K562 (cell line): ENCODE results near the gene WDR31. TPM values are rescaled to one million over a fixed set of nuclear protein-coding genes. Genes with fewer than 3 reads are reported as not detected.

ENCODE experiments used
- ATF7 ChIP-seq: fragments of 450-650 bp; IDR thresholded peaks from 2 replicates; pipeline ENCODE4 v1.7.1; 2014; ENCODE audit warnings: mild to moderate bottlenecking, moderate library complexity
- CHD1 ChIP-seq: fragments of 200-600 bp; sonication (generic); IDR thresholded peaks from one replicate; pipeline ENCODE4 v1.6.1; 2012; ENCODE audit warnings: mild to moderate bottlenecking, moderate library complexity, low read length, inconsistent platforms
- HLTF ChIP-seq: fragments of 450-650 bp; IDR thresholded peaks from 2 replicates; pipeline ENCODE4 v1.6.1; 2016
- HMG20A ChIP-seq: fragments of 450-650 bp; formaldehyde crosslinking; conservative IDR thresholded peaks from 2 replicates; pipeline ENCODE4 v1.4.0; 2020; ENCODE audit warnings: mild to moderate bottlenecking, mixed read lengths
- MIER1 ChIP-seq: fragments of 450-650 bp; IDR thresholded peaks from 2 replicates; pipeline ENCODE4 v1.6.1; 2016; ENCODE audit warnings: antibody characterized with exemption, mild to moderate bottlenecking, low read depth
- PHF20 ChIP-seq: fragments of 450-650 bp; IDR thresholded peaks from 2 replicates; pipeline ENCODE4 v1.6.1; 2018; ENCODE audit not compliant: partially characterized antibody
- POLR2AphosphoS2 ChIP-seq: IDR thresholded peaks from 2 replicates; pipeline ENCODE4 v1.6.1; 2012; ENCODE audit warnings: low read length, improper control_type of control experiment
- RFX5 ChIP-seq: IDR thresholded peaks from 2 replicates; pipeline ENCODE4 v1.6.1; 2011; ENCODE audit warnings: low read depth, mild to moderate bottlenecking, improper control_type of control experiment, low read length
- SLC30A9 ChIP-seq: fragments of 250-450 bp; sonication (Bioruptor Pico); IDR thresholded peaks from 2 replicates; pipeline ENCODE4 v1.8.0; 2022; ENCODE audit warnings: mild to moderate bottlenecking, moderate library complexity
- SRF ChIP-seq, 2 experiments: fragments of 250-450, 450-650 bp in 1 of 2; sonication (Bioruptor Pico) in 1 of 2; sonication (generic) in 1 of 2; formaldehyde crosslinking; IDR thresholded peaks; 2 replicates each; pipeline versions ENCODE4 v1.5.0 to v1.5.1; 2020 to 2022; ENCODE audit warnings: mild to moderate bottlenecking in 1 of 2, missing genetic modification reagents in 1 of 2
- SRSF3 ChIP-seq: fragments of 200-400 bp; formaldehyde crosslinking; IDR thresholded peaks from 2 replicates; pipeline ENCODE4 v1.6.1; 2016; ENCODE audit warnings: mild to moderate bottlenecking, low read length, moderate library complexity; ENCODE audit not compliant: insufficient read depth
- STAT5B ChIP-seq: fragments of 250-450 bp; sonication (Bioruptor Pico); IDR thresholded peaks from 2 replicates; pipeline ENCODE4 v1.8.0; 2021; ENCODE audit warnings: mild to moderate bottlenecking, inconsistent platforms
- TAF1 ChIP-seq: IDR thresholded peaks from 2 replicates; pipeline ENCODE4 v1.6.1; 2011; ENCODE audit warnings: mild to moderate bottlenecking, low read length, moderate library complexity; ENCODE audit not compliant: insufficient read depth, control insufficient read depth, severe bottlenecking; ENCODE audit errors: extremely low read depth
- TBP ChIP-seq: optimal IDR thresholded peaks from 2 replicates; pipeline ENCODE3; 2011; ENCODE audit warnings: low read depth, low read length, improper control_type of control experiment
- TCF7 ChIP-seq: sonication (generic); IDR thresholded peaks from 2 replicates; pipeline ENCODE4 v1.6.1; 2016; ENCODE audit warnings: antibody characterized with exemption, borderline replicate concordance
- ZBTB2 ChIP-seq: fragments of 450-650 bp; IDR thresholded peaks from 2 replicates; pipeline ENCODE4 v1.6.1; 2016; ENCODE audit warnings: antibody characterized with exemption
- ZNF699 ChIP-seq: fragments of 250-450 bp; sonication (Bioruptor Pico); IDR thresholded peaks from 2 replicates; pipeline ENCODE4 v1.8.0; 2021; ENCODE audit warnings: mild to moderate bottlenecking, moderate library complexity; ENCODE audit not compliant: insufficient replicate concordance
- polyA plus RNA-seq, 8 experiments: library from polyadenylated mRNA; depleted of rRNA in 4 of 8; stranded (reverse) in 5 of 8; unstranded in 3 of 8; fragments of >200 nt; fragmentation: Nextera tagmentation in 2 of 8; fragmentation: Illumina TruSeq in 1 of 8; extraction: Ambion mirVana in 2 of 8; extraction: Trizol in 1 of 8; gene quantifications; 2 replicates each; pipeline versions ENCODE4 v1.2.1 to v1.2.3, GENCODE V29; 2011 to 2014; ENCODE audit warnings: inconsistent platforms in 1 of 8, missing spikeins in 1 of 8
- total RNA-seq, 7 experiments: library from RNA; depleted of rRNA in 6 of 7; stranded (reverse); fragments of >200 nt in 6 of 7; fragmentation: Illumina TruSeq in 2 of 7; extraction: Trizol in 2 of 7; gene quantifications; 2 replicates each; pipeline versions ENCODE4 v1.2.1 to v1.2.3, GENCODE V29; 2011 to 2021; ENCODE audit warnings: low replicate concordance in 1 of 7
- TF ChIP-seq, protein P1 (sequence below), 2 experiments: fragments of 450-650 bp; IDR thresholded peaks; 2 replicates each; pipeline ENCODE4 v1.6.1; 2018; ENCODE audit warnings: mild to moderate bottlenecking in 2 of 2, low read depth in 1 of 2; ENCODE audit not compliant: partially characterized antibody in 2 of 2
- TF ChIP-seq, protein P2 (sequence below), 2 experiments: IDR thresholded peaks in 1 of 2; conservative IDR thresholded peaks in 1 of 2; 2 replicates each; pipeline ENCODE4 v1.6.1; 2016; ENCODE audit warnings: low read depth in 2 of 2, mild to moderate bottlenecking in 1 of 2, missing compliant biosample characterization in 1 of 2, missing genetic modification characterization in 1 of 2, moderate library complexity in 1 of 2

Gene WDR31
- total and polyA plus RNA-seq, 9 of the 15 experiments (the other 6 are each of a cell fraction or from before 2014, with no cell fraction given), result 0.35 to 1.8 (median 0.95) TPM

GRCh38 chr9:113368982-113369854, 29.1 kb upstream of the WDR31 start (continued):
- TF ChIP-seq ATF7 (peak; percentile 63), STAT5B (no peak), ZBTB2 (no peak), RFX5 (no peak), ZNF699 (CRISPR knock-in tag) (no peak), TBP (no peak), CHD1 (no peak), POLR2AphosphoS2 (no peak), PHF20 (no peak), MIER1 (no peak), HLTF (no peak), TAF1 (no peak), HMG20A (no peak), SRF (CRISPR knock-in tag; IDR thresholded peaks at IDR 0.05) (no peak), SLC30A9 (CRISPR knock-in tag) (no peak), TCF7 (peak; percentile 43; the same call in 1 of the 2 replicates), SRSF3 (no peak)
- TF ChIP-seq, protein P1, sequence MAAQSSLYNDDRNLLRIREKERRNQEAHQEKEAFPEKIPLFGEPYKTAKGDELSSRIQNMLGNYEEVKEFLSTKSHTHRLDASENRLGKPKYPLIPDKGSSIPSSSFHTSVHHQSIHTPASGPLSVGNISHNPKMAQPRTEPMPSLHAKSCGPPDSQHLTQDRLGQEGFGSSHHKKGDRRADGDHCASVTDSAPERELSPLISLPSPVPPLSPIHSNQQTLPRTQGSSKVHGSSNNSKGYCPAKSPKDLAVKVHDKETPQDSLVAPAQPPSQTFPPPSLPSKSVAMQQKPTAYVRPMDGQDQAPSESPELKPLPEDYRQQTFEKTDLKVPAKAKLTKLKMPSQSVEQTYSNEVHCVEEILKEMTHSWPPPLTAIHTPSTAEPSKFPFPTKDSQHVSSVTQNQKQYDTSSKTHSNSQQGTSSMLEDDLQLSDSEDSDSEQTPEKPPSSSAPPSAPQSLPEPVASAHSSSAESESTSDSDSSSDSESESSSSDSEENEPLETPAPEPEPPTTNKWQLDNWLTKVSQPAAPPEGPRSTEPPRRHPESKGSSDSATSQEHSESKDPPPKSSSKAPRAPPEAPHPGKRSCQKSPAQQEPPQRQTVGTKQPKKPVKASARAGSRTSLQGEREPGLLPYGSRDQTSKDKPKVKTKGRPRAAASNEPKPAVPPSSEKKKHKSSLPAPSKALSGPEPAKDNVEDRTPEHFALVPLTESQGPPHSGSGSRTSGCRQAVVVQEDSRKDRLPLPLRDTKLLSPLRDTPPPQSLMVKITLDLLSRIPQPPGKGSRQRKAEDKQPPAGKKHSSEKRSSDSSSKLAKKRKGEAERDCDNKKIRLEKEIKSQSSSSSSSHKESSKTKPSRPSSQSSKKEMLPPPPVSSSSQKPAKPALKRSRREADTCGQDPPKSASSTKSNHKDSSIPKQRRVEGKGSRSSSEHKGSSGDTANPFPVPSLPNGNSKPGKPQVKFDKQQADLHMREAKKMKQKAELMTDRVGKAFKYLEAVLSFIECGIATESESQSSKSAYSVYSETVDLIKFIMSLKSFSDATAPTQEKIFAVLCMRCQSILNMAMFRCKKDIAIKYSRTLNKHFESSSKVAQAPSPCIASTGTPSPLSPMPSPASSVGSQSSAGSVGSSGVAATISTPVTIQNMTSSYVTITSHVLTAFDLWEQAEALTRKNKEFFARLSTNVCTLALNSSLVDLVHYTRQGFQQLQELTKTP (IDR thresholded peaks at IDR 0.05; ENCODE audit: low read depth in 1 of 2, partially characterized antibody in 2 of 2), result peak in 1 of 2 experiments; percentile 69
- TF ChIP-seq, protein P2, sequence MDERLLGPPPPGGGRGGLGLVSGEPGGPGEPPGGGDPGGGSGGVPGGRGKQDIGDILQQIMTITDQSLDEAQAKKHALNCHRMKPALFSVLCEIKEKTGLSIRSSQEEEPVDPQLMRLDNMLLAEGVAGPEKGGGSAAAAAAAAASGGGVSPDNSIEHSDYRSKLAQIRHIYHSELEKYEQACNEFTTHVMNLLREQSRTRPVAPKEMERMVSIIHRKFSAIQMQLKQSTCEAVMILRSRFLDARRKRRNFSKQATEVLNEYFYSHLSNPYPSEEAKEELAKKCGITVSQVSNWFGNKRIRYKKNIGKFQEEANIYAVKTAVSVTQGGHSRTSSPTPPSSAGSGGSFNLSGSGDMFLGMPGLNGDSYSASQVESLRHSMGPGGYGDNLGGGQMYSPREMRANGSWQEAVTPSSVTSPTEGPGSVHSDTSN (CRISPR knock-in tag; IDR thresholded peaks at IDR 0.05; ENCODE audit: low read depth), result no peak
- TF ChIP-seq, protein P2 (tag; conservative IDR thresholded peaks at IDR 0.05; ENCODE audit: low read depth), result no peak
